ENCODE measurements around the gene SLC12A5. TPM values are rescaled to one million over a fixed set of nuclear protein-coding genes. Genes with fewer than 3 reads are reported as not detected.

The SLC12A5 gene
- total RNA-seq, 1 donor from 2014 or later: 8.8 TPM

DNA sequence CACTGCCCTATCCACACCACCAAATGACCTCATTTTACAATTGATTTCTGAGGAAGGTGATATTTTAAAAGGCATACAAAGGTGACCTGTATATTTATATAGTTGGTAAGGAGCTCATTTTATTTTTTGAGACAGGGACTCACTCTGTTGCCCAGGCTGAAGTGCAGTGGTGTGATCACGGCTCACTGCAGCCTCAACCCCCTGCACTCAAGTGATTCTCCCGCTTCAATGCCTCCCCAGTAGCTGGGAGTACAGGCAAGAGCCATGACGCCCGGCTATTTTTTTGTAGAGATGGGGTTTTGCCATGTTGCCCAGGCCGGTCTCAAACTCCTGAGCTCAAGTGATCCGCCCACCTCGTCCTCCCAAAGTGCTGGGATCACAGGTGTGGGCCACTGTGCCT lies 47.8 kb downstream of the SLC12A5 start:
- H3K27ac Mint-ChIP-seq (ENCODE audit: unreplicated experiment): no peak overlapping the region
- peaks cover 21% of the 10 kb centered on the region for H3K36me3 Mint-ChIP-seq (ENCODE audit: low read depth, unreplicated experiment)
- no peaks in the 10 kb centered on the region for H3K9me3 Mint-ChIP-seq (ENCODE audit: unreplicated experiment)
- no peaks in the 10 kb centered on the region for H3K27me3 Mint-ChIP-seq (ENCODE audit: unreplicated experiment)
- DNase-seq (ENCODE audit: low spot score): no peak
- TF ChIP-seq, protein P1, sequence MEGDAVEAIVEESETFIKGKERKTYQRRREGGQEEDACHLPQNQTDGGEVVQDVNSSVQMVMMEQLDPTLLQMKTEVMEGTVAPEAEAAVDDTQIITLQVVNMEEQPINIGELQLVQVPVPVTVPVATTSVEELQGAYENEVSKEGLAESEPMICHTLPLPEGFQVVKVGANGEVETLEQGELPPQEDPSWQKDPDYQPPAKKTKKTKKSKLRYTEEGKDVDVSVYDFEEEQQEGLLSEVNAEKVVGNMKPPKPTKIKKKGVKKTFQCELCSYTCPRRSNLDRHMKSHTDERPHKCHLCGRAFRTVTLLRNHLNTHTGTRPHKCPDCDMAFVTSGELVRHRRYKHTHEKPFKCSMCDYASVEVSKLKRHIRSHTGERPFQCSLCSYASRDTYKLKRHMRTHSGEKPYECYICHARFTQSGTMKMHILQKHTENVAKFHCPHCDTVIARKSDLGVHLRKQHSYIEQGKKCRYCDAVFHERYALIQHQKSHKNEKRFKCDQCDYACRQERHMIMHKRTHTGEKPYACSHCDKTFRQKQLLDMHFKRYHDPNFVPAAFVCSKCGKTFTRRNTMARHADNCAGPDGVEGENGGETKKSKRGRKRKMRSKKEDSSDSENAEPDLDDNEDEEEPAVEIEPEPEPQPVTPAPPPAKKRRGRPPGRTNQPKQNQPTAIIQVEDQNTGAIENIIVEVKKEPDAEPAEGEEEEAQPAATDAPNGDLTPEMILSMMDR (IDR thresholded peaks at IDR 0.05; ENCODE audit: unreplicated experiment): no peak
- H3K4me3 Mint-ChIP-seq (ENCODE audit: unreplicated experiment): no peak overlapping the region
- H3K4me1 Mint-ChIP-seq (ENCODE audit: unreplicated experiment): peaks cover 22% of the 10 kb centered on the region

DNA sequence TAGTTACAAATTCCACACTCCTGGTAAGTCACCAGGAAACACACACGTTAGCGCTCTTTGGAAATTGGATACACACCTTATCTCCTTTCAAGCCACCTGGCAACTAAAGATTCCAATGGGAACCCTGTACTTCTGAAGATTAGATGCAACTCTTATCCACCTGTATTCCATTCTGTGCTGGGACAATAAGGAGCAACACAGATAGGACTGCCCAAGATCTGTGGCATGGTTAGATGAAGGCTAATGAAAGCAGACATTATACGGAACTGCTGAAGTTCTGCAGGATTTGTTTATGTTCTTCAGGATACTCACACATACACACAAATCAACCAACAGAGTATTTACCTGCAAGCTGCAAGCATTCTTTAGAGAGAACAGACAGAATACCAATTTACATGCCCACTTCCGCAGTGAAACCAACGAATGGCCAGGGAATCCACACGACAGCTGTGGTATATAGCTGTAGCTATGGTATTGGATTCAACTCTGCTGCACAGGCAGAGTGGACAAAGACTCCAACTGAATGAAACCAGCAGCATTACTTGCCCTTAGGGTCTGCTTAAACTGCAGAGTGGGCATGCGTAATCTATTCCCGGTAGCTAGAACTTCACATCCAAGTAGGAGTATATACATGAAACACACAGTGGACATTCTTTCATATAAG lies 48.8 kb downstream of the SLC12A5 start:
- TF ChIP-seq, protein P1 (IDR thresholded peaks at IDR 0.05; ENCODE audit: unreplicated experiment): no peak
- Mint-ChIP-seq H3K36me3 (ENCODE audit: low read depth, unreplicated experiment) (peaks cover 21% of the 10 kb centered on the region), H3K4me1 (ENCODE audit: unreplicated experiment) (peaks cover 22% of the 10 kb centered on the region), H3K9me3 (ENCODE audit: unreplicated experiment) (no peaks in the 10 kb centered on the region), H3K4me3 (ENCODE audit: unreplicated experiment) (peak overlapping the region; percentile 8), H3K27me3 (ENCODE audit: unreplicated experiment) (no peaks in the 10 kb centered on the region), H3K27ac (ENCODE audit: unreplicated experiment) (no peak overlapping the region)
- no peak for DNase-seq (ENCODE audit: low spot score)

DNA sequence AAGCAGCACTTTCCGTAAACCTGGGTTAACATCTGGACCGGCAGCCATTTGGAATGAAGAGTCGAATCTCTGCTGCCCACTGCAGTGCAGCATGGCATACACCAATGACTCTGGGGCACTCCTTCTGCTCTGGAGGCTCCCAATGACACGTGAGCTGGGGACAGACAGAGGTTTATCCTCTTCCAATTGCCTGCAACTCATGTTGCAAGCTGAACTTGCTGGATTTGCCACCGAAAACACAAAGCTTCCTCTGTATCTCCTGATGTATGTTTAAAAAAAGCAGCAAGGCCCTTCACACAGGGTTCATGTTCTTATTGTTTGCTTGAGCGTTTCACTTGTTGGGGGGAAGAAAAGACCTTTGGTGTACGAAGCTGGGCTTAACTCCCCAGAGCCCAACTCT lies 49.9 kb downstream of the SLC12A5 start:
- DNase-seq (ENCODE audit: low spot score): no peak
- no peak overlapping the region for H3K4me3 Mint-ChIP-seq (ENCODE audit: unreplicated experiment)
- peaks cover 22% of the 10 kb centered on the region for H3K4me1 Mint-ChIP-seq (ENCODE audit: unreplicated experiment)
- H3K27ac Mint-ChIP-seq (ENCODE audit: unreplicated experiment): no peak overlapping the region
- no peaks in the 10 kb centered on the region for H3K9me3 Mint-ChIP-seq (ENCODE audit: unreplicated experiment)
- H3K27me3 Mint-ChIP-seq (ENCODE audit: unreplicated experiment): no peaks in the 10 kb centered on the region
- peaks cover 21% of the 10 kb centered on the region for H3K36me3 Mint-ChIP-seq (ENCODE audit: low read depth, unreplicated experiment)
- TF ChIP-seq, protein P1 (IDR thresholded peaks at IDR 0.05; ENCODE audit: unreplicated experiment): no peak

DNA sequence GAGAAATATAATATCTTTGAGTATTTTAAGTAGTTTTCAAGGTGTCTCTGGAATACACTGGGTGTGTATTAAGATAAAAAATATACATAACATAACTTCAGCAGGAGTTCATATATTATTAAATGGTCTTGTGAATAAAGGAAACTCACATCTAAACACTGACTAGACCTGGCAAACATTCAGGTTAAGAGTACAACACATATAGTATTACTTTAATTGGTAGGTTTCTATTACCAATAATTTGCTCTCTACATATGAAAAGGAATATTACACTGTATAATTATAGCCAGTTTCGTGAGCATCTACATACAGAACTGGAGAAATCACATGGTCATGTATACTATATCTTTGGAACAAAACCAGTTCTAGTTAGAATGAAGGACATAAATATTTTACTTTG lies 52.1 kb downstream of the SLC12A5 start:
- no peak for DNase-seq (ENCODE audit: low spot score)

DNA sequence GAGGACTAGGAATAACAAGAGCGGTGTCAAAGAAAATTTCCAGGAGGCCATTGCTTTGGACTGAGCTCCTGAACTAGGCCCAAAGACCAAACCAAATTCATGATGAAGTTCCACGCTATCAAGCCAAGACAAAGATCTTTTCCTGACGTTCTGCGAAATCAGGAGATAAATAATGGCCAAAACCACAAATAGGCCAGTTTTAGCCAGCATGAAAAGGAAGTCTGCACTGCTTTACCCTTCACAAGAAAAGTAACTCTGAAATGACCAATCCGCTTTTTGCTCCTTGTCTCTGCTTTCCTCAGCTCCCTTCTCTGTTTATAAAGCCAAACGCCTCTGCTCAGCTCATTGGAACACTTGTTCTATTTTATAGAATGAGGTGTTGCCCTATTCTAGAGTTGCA lies 54.1 kb downstream of the SLC12A5 start:
- no peak for DNase-seq (ENCODE audit: low spot score)
- Mint-ChIP-seq H3K9me3 (ENCODE audit: unreplicated experiment) (no peaks in the 10 kb centered on the region), H3K4me1 (ENCODE audit: unreplicated experiment) (peaks cover 19% of the 10 kb centered on the region), H3K27ac (ENCODE audit: unreplicated experiment) (no peak overlapping the region), H3K4me3 (ENCODE audit: unreplicated experiment) (no peak overlapping the region), H3K27me3 (ENCODE audit: unreplicated experiment) (no peaks in the 10 kb centered on the region), H3K36me3 (ENCODE audit: low read depth, unreplicated experiment) (peaks cover 7% of the 10 kb centered on the region)
- TF ChIP-seq, protein P1 (IDR thresholded peaks at IDR 0.05; ENCODE audit: unreplicated experiment): no peak

More for the DNA sequence above, 52.1 kb downstream of the SLC12A5 start:
- Mint-ChIP-seq H3K4me3 (ENCODE audit: unreplicated experiment) (no peak overlapping the region), H3K36me3 (ENCODE audit: low read depth, unreplicated experiment) (peaks cover 11% of the 10 kb centered on the region), H3K27ac (ENCODE audit: unreplicated experiment) (no peak overlapping the region), H3K27me3 (ENCODE audit: unreplicated experiment) (no peaks in the 10 kb centered on the region), H3K4me1 (ENCODE audit: unreplicated experiment) (peaks cover 16% of the 10 kb centered on the region), H3K9me3 (ENCODE audit: unreplicated experiment) (no peaks in the 10 kb centered on the region)
- TF ChIP-seq, protein P1 (IDR thresholded peaks at IDR 0.05; ENCODE audit: unreplicated experiment): no peak

All from endothelial cell (in vitro differentiated cells).